Subcutaneous adipose tissue (tissue), 4 donors: Measurements from ENCODE around the gene KRT12. TPM values are rescaled to one million over a fixed set of nuclear protein-coding genes. Genes with fewer than 3 reads are reported as not detected.

Source experiments
- total RNA-seq, 4 donors: library from RNA; depleted of rRNA; stranded (reverse); fragments of >200 nt; gene quantifications; one replicate each; pipeline ENCODE4 v1.1.0, GENCODE V29; 2016
- TF ChIP-seq, protein P1 (sequence below): fragments of 450-650 bp; IDR thresholded peaks from one replicate; pipeline ENCODE4 v1.5.1; 2016; ENCODE audit warnings: low read depth, mild to moderate bottlenecking, control low read depth, antibody characterized with exemption, moderate library complexity

The KRT12 gene
- total RNA-seq, 4 donors from 2014 or later: 1.2 TPM; not detected in 3

GRCh38 chr17:40852364-40852763 lies 14.7 kb downstream of the KRT12 start:
- TF ChIP-seq, protein P1, sequence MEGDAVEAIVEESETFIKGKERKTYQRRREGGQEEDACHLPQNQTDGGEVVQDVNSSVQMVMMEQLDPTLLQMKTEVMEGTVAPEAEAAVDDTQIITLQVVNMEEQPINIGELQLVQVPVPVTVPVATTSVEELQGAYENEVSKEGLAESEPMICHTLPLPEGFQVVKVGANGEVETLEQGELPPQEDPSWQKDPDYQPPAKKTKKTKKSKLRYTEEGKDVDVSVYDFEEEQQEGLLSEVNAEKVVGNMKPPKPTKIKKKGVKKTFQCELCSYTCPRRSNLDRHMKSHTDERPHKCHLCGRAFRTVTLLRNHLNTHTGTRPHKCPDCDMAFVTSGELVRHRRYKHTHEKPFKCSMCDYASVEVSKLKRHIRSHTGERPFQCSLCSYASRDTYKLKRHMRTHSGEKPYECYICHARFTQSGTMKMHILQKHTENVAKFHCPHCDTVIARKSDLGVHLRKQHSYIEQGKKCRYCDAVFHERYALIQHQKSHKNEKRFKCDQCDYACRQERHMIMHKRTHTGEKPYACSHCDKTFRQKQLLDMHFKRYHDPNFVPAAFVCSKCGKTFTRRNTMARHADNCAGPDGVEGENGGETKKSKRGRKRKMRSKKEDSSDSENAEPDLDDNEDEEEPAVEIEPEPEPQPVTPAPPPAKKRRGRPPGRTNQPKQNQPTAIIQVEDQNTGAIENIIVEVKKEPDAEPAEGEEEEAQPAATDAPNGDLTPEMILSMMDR: no peak

GRCh38 chr17:40850293-40850972 lies 16.6 kb downstream of the KRT12 start:
- TF ChIP-seq, protein P1: no peak

GRCh38 chr17:40849723-40850122 lies 17.3 kb downstream of the KRT12 start:
- TF ChIP-seq, protein P1: no peak

- TF ChIP-seq, protein P1: no peak
Observed at GRCh38 chr17:40848583-40849235, 18.3 kb downstream of the KRT12 start.

- TF ChIP-seq, protein P1: no peak
Observed at GRCh38 chr17:40846515-40847144, 20.4 kb downstream of the KRT12 start.

GRCh38 chr17:40844671-40845107 lies 22.3 kb downstream of the KRT12 start:
- TF ChIP-seq, protein P1: no peak

GRCh38 chr17:40843242-40843641 lies 23.8 kb downstream of the KRT12 start:
- TF ChIP-seq, protein P1: no peak
